ENCODE results near the gene RAB10.

- TF ChIP-seq CTCF (IDR thresholded peaks at IDR 0.05; ENCODE audit: poor library complexity, severe bottlenecking) (no peak), REST (IDR thresholded peaks at IDR 0.05; ENCODE audit: borderline replicate concordance) (no peak)
These were observed 130.3 kb downstream of the RAB10 start for GRCh38 chr2:26164231-26164630.
